HG02870 (cell line): Measurements from ENCODE around the gene HOMER2.
"Not testable (repeated sequence)": the region's sequence is repeated elsewhere in the genome, so short reads cannot be mapped to it uniquely, and the experiment has no call there.

ENCODE experiments used
- ATAC-seq: cut with Tn5 transposase; IDR thresholded peaks from one replicate; pipeline ENCODE4 v1.9.1; 2021; ENCODE audit warnings: mild to moderate bottlenecking, moderate library complexity; ENCODE audit not compliant: unreplicated experiment

HOMER2 gene

DNA sequence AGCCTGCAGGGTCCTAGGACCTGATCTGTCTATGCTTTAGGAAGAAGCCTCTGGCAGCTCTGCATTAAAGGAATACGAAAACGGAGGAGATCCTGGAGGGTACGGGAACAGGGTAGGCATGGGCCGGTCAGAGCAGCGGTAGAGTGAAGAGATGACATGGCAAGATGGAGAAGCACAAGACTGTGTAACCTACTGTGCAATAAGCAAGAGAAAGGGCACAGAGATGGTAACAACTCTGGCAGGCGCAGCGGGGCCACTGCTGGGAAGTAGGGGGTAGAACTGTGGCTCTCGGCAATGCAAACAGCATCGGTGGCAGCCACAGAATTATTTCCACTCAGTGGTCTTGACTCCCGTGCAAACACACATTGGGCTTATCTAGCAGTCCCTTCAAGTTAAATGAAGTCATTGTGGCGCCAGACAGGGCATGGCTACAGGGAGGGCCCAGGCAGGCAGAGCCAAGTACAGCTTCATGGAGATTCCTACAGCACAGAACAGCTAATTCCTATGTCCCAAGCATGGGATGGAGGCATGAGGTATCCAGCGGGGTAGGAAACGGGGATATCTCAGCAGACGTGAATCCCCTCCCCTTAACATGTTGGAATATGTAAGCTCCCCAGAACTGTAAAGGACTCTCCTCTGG, 114.3 kb downstream of the HOMER2 start:
- ATAC-seq: no peak

DNA sequence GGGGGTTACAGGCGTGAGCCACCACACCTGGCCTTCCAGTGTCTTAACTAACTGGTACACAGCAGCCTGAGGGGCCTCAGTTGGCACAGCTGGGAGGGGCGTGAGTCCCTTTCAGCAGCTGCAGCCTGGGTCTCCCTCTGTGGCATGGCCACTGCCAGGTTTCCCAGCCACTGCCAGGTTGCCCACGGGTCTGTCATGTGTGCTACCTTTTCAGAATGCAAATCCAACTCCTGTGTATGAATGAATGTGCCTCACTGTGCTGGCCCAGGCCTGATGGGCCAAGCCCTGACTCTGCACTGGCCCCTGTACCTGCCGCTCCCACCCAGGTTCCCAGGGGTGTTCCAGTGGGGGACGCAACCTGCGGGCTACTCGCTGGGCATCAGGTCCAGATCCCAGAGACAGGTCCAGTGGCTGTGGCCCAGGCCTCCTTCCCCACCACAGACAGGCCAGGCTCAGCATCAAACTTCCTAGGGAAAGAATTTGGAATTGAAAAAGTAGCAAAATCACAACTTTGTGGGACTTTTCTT, 117.1 kb downstream of the HOMER2 start:
- ATAC-seq: no peak

DNA sequence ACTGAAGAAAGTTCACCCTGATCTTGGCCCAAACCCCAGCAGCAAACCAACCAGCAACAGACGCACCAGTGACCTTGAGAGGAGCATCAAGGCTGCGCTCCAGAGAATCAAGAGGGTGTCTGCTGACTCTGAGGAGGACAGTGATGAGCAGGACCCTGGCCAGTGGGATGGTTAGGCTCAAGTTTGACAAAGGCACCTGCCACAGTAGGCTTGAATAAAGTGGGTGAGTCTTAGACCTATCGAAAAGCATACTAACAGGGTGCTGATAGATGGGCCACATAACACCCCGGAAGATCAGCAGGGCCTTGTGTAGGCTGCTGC, 119.2 kb downstream of the HOMER2 start:
- ATAC-seq: no peak

DNA sequence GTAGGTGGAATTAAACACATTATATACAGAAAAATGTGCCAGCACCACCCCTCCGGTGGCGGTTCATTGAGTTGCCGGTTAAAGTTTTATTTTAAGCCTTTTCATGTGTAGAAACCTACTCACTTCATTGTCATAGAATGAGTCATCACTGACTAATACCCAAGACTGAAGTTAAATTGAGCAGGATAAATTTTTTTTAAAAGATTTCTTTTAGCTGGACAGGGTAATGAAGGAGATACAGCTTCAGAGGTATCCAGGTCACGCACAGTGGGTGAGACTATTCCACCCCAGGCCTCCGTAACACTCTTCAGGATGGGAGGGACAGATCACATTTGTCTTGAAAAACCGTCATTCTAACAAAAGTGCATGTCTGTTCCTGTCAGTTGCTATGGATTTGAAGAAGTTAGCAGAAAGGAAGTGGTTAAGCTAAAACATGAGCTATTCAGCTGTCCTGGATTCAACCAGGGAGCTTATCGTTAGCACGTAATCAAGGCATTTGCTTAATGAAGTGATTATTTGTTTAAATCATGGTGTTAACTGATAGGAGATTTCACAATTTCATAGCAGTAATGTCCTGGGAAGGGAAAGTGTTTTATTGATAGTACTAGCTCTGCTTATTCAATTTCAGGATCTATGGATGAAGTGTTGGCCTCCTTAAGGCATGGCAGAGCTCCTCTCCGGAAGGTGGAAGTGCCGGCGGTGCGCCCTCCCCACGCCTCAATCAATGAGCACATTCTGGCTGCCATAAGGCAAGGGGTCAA, 119.7 kb downstream of the HOMER2 start:
- ATAC-seq: peak; percentile 73

DNA sequence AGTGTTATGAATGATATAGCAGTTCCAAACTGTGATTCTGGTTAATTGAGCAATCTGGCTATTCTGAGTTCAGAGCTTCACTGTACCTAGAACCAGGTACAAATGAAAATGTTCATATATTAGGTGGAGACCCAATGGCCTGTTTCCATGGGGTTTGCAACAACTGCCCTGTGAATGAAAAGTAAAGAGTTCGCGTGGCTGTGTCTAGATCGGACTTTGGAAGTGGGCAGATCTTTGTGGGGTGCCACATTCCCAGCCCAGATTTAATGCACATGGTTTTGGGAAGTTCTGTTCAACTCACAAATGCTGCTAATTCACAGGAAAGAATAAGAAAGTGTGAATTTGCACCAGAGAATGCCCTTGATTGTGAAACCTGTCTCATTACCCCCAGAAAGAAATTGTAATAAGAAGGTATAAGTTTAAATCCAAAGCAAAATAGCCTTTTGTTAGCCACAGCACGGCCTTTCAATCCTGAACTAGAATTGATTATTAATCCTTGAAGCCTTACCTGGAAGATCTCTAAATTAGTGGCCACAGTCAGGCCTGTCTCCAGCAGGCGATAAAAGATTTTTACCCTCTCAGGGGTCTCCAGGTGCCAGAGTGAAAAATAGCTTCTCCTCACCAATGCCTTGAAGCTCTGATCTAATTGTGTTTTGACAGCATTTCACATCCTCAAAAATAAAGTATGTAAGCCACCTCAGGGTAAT, 120.5 kb downstream of the HOMER2 start:
- no peak for ATAC-seq

DNA sequence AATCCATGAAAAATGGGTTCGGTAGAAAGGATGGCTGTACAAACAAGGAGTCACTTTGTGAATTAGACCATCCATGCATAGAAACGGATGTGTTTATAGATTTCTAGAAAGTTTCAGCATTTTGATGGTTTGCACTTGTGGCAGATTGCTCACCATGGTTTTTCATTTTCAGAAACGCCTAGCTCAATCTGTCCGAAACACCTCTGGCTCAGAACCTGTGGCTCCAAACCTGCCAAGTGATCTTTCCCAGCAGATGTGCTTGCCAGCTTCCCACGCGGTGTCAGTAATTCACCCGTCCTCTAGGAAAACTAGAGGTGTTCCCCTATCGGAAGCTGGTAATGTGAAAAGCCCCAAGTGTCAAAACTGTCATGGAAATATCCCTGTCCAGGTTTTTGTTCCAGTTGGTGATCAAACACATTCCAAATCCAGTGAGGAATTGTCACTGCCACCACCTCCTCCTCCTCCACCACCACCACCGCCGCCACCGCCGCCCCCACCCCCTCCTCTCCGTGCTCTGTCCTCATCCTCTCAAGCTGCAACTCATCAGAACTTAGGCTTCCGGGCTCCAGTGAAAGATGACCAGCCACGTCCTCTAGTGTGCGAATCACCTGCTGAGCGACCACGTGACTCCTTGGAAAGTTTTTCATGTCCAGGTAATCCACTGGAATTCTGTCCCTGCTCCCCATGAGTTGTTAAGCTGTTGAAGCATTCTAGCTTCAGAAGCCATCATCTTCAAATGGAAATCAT, 121.9 kb downstream of the HOMER2 start:
- no peak for ATAC-seq

DNA sequence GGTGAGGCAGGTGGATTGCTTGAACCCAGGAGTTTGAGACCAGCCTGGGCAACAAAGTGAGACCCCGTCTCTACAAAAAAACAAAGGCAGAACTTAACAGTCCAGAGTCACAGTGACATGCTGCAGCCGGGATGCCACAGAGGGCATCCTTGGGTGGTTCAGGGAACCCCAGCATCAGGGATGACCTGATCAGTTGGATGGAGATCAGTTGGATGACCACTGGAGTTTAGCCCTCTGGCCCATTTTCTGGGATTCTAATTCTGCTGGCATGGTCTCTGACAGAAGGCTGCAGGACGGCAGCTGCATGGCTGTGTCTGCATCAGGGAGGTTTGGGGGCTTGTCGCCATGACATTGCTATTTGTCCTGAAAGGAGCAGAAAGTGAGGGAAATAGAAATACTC, 123.3 kb downstream of the HOMER2 start:
- no peak for ATAC-seq

DNA sequence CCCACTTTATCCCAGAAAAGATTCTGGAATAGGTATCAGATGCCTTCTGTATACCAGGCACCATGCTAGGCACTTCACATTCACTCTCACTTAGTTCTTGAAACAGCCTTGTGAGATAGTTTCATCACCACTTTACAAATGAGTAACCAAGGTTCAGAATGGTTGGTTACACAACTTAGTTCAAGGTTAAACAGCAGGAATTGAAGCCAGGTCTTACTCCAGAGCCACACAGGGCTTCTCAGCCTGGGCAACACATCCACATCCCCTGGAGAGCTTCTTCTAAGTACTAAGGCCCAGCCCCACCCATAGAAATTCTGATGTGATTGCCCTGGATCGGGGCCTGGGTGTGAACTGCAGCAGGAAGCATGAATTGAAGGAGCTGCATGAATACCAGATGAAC, 124.4 kb downstream of the HOMER2 start:
- no peak for ATAC-seq

DNA sequence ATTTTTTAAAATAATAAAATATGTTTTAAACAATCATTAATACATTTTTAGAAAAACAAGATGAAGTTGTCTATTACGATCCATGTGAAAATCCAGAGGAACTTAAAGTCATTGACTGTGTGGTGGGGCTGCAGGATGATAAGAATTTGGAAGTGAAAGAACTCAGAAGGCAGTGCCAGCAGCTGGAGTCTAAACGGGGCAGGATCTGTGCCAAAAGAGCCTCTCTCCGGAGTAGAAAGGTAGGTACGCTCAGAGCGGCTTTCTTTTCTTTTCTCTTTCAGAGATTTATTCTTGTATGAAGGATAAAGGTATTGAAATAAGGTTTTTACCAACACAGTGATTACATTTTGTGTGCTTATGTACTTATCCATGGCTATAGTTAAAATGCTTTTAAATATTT, 129.5 kb downstream of the HOMER2 start:
- no peak for ATAC-seq

DNA sequence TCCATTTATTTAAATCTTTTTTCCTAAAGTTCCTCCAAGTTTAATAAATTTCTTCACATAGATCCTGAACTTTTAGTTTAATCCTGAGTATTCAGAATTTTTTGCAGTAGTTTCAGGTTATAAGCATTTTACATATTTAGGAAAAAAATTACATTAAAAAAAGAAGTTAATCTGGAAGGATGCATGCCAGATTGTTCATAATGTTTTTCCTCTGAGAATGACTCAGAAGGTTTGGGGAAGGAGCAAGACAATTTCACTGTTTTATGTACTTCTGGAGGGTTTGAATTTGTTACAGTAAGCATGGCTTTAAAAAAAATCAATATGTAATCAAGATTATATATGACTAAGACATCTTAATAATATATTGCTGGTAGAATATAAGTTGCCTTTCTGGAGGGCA, 130.7 kb downstream of the HOMER2 start:
- not testable (repeated sequence) for ATAC-seq

DNA sequence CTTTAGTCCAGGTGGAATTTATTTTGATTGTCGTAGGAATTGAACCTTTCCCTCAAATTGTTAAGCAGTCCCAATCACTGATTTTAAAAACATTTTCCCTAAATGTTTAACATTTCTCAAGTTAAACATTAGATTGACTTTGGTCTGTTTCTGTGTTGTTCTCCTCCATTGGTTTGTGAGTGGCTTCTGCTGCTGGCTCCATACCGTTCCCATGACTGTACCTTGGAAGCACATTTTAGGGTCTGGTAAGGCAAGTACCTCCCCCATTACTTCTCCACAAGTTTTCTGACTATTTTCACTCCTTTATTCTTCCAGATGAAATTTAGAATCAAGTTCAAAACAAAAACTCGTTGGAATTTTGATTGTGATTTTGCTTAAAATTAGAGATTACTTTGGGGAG, 131.1 kb downstream of the HOMER2 start:
- not testable (repeated sequence) for ATAC-seq

DNA sequence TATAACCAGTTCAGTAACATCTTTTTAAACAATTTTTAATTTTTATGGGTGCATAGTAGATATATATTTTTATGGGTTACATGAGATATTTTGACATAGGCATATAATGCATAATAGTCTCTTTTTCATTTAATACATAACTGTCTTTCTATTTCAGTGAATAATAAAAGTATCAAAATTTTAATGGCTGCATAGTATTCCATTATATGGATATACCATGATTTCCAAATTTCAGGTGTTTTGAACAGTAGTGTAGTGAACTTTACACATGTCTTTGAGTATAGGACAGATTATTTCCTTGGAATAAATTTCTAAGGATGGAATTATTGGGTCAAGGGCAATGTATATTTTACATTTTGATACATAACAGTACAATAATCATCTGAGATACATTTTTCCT, 132.4 kb downstream of the HOMER2 start:
- ATAC-seq: no peak

DNA sequence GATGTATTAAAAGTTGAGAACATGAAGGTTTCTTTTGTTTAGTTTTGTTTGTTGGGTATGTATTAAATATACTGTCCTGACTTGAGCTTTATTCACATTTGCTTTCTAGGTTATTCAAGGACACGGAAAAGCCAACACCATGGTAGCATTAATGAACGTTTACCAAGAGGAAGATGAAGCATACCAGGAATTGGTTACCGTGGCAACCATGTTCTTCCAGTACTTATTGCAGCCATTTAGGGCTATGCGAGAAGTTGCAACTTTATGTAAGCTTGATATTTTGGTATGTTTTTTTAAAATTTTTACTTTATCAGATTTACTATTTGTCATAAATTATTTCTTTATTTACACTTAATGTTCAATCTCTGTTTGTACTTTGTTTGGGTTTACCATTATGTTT, 139.5 kb downstream of the HOMER2 start:
- ATAC-seq: no peak

DNA sequence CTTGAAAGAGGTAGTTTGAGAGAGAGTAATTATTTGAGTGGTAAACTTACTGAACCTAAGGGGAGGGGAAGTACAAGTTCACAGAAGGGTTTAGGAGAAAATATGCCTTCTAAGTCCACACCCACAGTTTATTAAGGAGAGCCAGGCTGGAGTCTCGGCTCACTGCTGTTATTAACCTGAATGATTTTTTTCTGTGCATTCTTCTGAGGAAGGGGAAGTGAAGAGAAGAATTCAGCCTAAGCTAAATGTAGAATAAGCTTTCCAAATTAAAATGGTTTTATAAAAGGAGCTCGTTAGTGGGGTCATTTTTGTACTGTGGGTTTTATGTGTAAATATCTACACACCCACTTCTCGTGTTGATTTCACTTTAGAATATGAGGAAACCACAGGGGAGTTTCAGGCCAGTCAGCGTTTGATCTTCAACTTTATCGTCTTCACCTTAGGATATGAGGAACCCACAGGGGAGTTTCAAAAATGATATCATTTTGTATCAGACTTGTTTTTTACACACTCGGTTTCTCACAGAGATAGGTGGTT, 141.6 kb downstream of the HOMER2 start:
- ATAC-seq: no peak

DNA sequence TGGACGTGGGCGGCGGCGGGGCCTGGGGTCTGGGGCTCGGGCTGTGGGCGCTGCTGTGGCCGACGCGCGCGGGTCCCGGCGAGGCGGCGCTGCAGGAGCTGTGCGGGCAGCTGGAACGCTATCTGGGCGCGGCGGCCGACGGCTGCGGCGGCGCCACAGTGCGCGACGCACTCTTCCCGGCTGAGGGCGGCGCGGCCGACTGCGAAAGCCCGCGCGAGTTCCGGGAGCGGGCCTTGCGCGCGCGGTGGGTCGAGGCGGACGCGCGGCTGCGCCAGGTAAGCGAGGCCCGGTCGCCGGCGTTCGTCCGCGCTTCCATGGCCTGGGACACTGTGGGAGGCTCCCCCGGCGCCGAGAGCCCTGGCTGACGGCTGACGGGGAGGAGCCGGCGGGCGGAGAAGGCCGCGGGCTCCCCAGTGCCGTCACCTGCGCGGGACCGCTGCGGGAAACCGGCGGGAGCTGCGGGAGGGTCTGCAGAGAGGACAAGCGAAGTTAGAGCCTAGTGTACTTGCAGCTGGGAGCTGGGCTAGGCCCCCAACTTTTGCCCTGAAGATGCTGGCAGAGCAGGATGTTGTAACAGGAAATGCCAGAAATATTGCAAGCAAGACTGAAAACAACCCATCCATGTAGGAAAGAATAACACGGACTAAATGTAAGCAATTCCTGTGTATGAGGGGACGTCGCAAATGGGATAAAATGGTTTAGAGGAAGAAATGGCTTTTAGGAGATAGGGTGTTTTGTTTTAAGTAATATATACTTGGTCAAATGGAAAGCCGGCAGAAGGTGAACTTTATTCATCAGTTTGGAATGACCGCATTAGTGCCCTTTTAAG, 142.2 kb downstream of the HOMER2 start:
- ATAC-seq: peak; percentile 9

DNA sequence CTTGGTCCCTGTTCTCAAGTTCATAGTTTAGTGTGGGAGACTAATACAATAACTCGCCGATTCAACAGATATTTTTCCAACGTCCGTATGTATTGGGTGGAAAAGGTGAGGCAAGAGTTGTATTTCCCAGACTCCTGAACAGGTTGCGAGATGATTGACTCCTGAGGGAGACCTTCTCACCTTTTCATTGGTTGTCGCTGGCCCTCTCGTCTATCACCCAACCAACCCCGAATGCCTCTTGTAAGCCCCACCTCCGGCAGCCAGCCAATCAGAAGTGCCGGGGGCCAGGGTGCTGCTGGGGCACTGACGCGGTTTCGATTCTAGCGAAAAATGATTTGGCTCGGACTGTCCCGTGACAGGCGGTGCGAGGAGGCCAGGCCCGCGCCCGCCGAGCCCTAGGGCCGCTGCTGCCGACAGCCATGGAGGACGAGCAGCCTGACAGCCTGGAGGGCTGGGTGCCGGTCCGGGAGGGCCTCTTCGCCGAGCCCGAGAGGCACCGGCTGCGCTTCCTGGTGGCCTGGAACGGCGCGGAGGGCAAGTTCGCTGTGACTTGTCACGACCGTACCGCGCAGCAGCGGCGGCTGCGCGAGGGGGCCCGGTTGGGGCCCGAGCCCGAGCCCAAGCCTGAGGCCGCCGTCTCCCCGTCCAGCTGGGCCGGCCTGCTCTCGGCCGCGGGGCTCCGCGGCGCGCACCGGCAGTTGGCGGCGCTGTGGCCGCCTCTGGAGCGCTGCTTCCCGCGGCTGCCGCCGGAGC, 143.0 kb downstream of the HOMER2 start, which contains the start of gene WHAMM:
Gene WHAMM (plus strand): TSS at position 321 of the 753 bp plus-strand sequence. CDS start 99 bp downstream, at position 420.
- peak; percentile 83 for ATAC-seq

DNA sequence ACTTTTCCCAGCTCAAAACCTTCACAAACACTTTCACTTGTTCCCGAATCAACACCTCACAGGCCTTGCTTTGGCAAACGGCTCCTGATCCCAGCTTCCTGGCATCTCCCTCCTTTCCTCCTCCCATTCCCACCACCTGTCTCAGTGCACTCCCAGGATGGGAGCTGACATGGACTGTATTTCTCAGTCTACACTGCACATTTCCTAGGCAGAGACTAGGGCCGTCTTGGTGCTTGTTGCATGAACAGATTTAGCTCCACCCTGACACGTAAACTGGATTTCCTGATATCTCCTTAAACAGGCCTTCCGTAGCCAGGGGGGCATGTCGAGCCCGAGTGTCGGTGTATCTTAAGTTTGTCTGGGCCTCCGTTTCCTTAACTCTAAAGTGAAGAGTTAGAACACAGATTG, 143.9 kb downstream of the HOMER2 start:
- no peak for ATAC-seq

DNA sequence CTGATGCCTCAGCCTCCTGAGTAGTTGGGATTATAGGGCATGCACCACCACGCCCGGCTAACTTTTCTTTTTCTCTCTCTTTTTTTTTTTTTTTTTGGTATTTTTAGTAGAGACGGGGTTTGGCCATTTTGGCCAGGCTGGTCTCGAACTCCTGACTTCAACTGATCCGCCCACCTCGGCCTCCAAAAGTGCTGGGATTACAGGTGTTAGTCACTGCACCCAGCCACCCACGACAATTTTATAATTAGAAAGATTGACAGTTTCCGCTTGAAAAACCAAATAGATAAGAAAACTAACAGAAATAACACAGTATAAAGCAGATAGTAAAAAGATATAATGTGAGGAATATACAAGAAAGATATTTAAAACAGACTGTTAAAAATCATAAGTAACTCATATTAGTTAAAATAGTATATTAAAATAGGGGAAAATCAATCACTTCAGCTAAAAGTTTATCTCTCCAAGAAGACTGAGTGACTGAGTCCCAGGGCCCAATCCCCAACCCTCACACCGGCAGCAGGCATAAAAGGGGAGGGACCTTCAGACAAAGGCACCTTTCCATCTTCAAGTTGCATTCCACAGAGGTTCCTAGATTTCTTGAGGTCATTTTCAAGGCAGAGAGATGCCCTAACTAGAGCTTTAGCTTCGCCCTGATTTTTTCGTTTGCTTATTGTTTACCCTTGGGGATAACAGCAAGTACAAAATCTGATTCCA, 144.4 kb downstream of the HOMER2 start:
- ATAC-seq: no peak

DNA sequence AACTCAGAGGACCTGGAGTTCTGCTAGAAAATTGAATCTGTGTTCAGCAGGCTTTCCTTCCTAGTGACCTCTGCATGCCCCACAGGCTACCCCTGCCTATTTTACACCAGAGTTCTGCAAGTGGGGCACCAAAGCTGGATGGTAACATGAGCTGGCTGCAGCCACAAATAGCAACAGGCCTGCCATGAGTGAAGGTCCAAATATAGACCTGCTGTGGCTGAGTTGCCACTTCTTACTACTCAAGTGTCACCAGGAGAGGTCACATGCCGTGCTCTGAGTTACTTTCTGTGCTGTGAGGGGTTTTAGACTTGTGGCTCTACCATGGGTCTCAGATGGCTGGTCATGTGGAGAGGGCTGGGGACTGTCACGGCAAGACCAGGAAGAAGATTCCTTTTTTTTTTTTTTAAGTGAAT, 146.5 kb downstream of the HOMER2 start, which contains the start of gene FSD2:
Gene FSD2 (minus strand): TSS at position 76 of the 413 bp plus-strand sequence. CDS start 18,679 bp downstream, outside the sequence.
- peak; percentile 38 for ATAC-seq
